Heart right ventricle (tissue), 16 donors: ENCODE data around the gene FOXC2. TPM values are rescaled to one million over a fixed set of nuclear protein-coding genes. Genes with fewer than 3 reads are reported as not detected.

ENCODE experiments used
- ATAC-seq, 8 donors: fragments of 200-7000 bp; cut with Tn5 transposase; one replicate each; pipeline ENCODE4 v1.9.1; 2020; ENCODE audit warnings: mild to moderate bottlenecking in 8 of 8, moderate library complexity in 8 of 8, moderate number of reproducible peaks in 1 of 8
- DNase-seq, 2 donors: peaks; one replicate each; pipeline ENCODE4 v3.0.0-alpha.2; 2020
- H3K27ac ChIP-seq, 10 donors: fragments of 200-600 bp; sonication (generic) in 2 of 10; one replicate each; pipeline versions ENCODE4 v1.5.0 to v1.8.0; 2020 to 2022; ENCODE audit warnings: mild to moderate bottlenecking in 3 of 10
- H3K27me3 ChIP-seq, 7 donors: fragments of 200-600 bp; one replicate each; pipeline ENCODE4 v1.8.0; 2021 to 2022; ENCODE audit warnings: mild to moderate bottlenecking in 2 of 7
- H3K36me3 ChIP-seq, 9 donors: fragments of 200-600 bp; sonication (generic) in 1 of 9; one replicate each; pipeline versions ENCODE4 v1.5.0 to v1.8.0; 2020 to 2022; ENCODE audit warnings: mild to moderate bottlenecking in 2 of 9
- H3K4me1 ChIP-seq, 9 donors: fragments of 200-600 bp; sonication (generic) in 1 of 9; one replicate each; pipeline versions ENCODE4 v1.5.0 to v1.8.0; 2020 to 2022; ENCODE audit warnings: mild to moderate bottlenecking in 4 of 9
- H3K4me3 ChIP-seq, 10 donors: fragments of 200-600 bp; sonication (generic) in 2 of 10; one replicate each; pipeline versions ENCODE4 v1.5.0 to v1.8.0; 2020 to 2022; ENCODE audit warnings: mild to moderate bottlenecking in 7 of 10, moderate library complexity in 2 of 10
- H3K9me3 ChIP-seq, 11 donors: fragments of 200-600 bp in 10 of 11; sonication (generic) in 2 of 11; one replicate each; pipeline versions ENCODE4 v1.5.0 to v1.8.0; 2013 to 2022; ENCODE audit warnings: mild to moderate bottlenecking in 2 of 11, control low read depth in 1 of 11, moderate library complexity in 1 of 11
- WGBS, 2 donors: extraction: QIAGEN DNeasy Blood & Tissue Kit; methylation state at CpG; one replicate each; pipeline ENCODE4 v1.1.7; 2013; ENCODE audit warnings: inconsistent platforms in 1 of 2; 5-methylcytosine and 5-hydroxymethylcytosine counted together
- intact Hi-C, 10 donors: fragments of 100-400 bp; cut with DNase I; formaldehyde crosslinking; loops; one replicate each; pipeline versions ENCODE4 v1.11.1 to v1.14.2; 2022
- polyA plus RNA-seq, 2 donors: library from polyadenylated mRNA; stranded (reverse); fragments of 200-250 nt; gene quantifications; one replicate each; pipeline ENCODE4 v1.2.3, GENCODE V29; 2013
- total RNA-seq, 10 donors: library from RNA; stranded (reverse); fragmentation: NEBNext Ultra II Directional in 3 of 10; extraction: Animal tissue kit (Norgen Biotek cat#: 25700) in 3 of 10; gene quantifications; one replicate each; pipeline versions ENCODE4 v1.2.1 to v1.2.4, GENCODE V29; 2021 to 2023
- TF ChIP-seq, protein P1 (sequence below), 9 donors: fragments of 200-600 bp; sonication (generic) in 2 of 9; IDR thresholded peaks; one replicate each; pipeline versions ENCODE4 v1.5.0 to v1.8.0; 2021 to 2022; ENCODE audit warnings: antibody characterized with exemption in 9 of 9, mild to moderate bottlenecking in 5 of 9, moderate library complexity in 1 of 9
- donor health status: Arrhythmogenic right ventricular cardiomyopathy.
- donor health status: ischemic (EF 13 %, LVEDD 7.1; RV severe dilation, severe dysfunction).
- donor health status: healthy with polysubstance abuse.
- donor health status: DM: no; HTN: yes; CAD: no.
- donor health status: DM: no; HTN: no; CAD: no.
- donor health status: ischemic (EF 25% LVEDD 6.9; RV normal size, moderate dysfunction).
- donor health status: ischemic (EF 25% LVEDD 5.7; RV mildly dilated, moderate dysfunction).
- donor health status: healthy.
- donor health status: DM: yes; HTN: yes; CAD: no.
- donor health status: Ischemic cardiomyopathy.
- donor health status: ischemic (EF 35%, LVEDD 5.7; RV mildly dilated, moderate dysfunction).
- donor health status: nonischemic (EF 11% LVEDD 7.7; RV severe dilation, severe dysfunction).
- donor health status: DM: yes; HTN: yes; CAD: no.
- donor health status: PGD.
- donor health status: ischemic (EF 29% LVEDD 5.4; RV normal size, mild dysfunction).
- donor health status: nonischemic (EF 23%, LVEDD 6.1; RV moderate dilation, normal function).

Gene FOXC2
- total and polyA plus RNA-seq, 12 donors = 0.66 to 2.2 (median 1.6) TPM

DNA sequence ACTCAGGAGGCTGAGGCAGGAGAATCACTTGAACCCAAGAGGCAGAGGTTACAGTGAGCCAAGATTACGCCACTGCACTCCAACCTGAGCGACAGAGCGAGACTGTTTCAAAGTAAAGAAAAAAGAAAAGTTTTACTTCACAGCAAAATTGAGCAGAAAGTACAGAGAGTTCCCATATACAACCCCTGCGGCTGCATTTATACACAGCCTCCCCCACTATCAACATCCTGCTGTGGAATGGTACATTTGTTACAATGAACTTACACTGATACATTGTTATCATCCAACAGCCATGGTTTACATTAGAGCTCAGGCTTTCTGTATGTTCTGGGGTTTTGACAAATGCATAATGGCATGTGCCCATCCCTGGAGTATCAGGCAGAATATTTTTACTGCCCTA is 9.0 kb upstream of the FOXC2 start:
- ATAC-seq (no peak), DNase-seq (no peak)
- intact Hi-C loops = no loop called here
- H3K27me3 ChIP-seq = peaks cover 0 to 40% (median 18%) of the 10 kb centered on the region in 7 donors
- TF ChIP-seq, protein P1, sequence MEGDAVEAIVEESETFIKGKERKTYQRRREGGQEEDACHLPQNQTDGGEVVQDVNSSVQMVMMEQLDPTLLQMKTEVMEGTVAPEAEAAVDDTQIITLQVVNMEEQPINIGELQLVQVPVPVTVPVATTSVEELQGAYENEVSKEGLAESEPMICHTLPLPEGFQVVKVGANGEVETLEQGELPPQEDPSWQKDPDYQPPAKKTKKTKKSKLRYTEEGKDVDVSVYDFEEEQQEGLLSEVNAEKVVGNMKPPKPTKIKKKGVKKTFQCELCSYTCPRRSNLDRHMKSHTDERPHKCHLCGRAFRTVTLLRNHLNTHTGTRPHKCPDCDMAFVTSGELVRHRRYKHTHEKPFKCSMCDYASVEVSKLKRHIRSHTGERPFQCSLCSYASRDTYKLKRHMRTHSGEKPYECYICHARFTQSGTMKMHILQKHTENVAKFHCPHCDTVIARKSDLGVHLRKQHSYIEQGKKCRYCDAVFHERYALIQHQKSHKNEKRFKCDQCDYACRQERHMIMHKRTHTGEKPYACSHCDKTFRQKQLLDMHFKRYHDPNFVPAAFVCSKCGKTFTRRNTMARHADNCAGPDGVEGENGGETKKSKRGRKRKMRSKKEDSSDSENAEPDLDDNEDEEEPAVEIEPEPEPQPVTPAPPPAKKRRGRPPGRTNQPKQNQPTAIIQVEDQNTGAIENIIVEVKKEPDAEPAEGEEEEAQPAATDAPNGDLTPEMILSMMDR (IDR thresholded peaks at IDR 0.05) = no peak
- H3K9me3 ChIP-seq = no peaks in the 10 kb centered on the region
- H3K27ac ChIP-seq = no peak overlapping the region
- H3K4me1 ChIP-seq = peaks cover 0 to 22% (median 12%) of the 10 kb centered on the region in 9 donors
- H3K36me3 ChIP-seq = no peaks in the 10 kb centered on the region
- 73 to 81% methylated on average over 4 of the region's 4 CpGs for WGBS, 2 donors
- no peak overlapping the region for H3K4me3 ChIP-seq

DNA sequence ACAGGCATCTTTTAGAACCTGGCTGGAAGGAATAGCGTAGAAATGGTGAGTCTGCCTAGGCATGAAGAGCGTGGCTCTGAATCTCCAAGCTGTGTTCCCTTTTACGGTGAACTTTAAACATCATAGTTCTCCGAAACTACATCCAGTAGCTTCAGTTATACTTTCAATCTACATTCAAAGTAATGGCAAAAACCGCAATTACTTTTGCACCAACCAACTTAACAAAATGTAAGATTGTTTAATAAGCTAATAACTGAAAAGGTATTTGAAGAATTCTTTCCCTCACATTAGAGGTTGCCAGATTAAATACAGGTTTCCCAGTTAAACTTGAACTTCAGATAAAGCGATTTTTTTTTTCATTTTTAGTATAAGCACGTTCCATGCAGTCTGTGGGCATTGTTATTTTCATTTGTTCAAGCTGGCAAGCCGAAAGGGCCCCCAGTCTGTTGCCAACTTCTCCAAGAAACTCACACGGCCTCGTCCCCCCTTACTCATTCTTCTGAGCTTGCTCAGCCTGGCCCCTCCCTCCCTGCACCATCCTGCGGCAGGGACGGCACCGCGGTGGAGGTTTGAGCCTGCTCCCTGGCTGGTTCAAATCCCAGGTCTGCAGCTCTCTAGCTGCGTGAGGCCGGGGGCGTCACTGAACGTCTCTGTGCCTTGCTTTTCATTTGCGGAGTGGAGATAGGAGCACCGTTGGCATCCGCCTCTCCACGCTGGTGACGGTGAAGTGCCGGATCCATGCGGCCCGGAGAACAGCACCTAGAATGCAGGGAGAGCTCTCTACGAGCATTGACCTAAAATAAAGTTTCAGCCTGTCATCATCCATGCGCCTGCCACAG is 8.1 kb upstream of the FOXC2 start:
- H3K27ac ChIP-seq = no peak overlapping the region
- DNase-seq (no peak), ATAC-seq (no peak)
- intact Hi-C loops = no loop called here
- TF ChIP-seq, protein P1 (IDR thresholded peaks at IDR 0.05) = no peak
- H3K9me3 ChIP-seq = no peaks in the 10 kb centered on the region
- no peaks in the 10 kb centered on the region for H3K36me3 ChIP-seq
- peaks cover 0 to 23% (median 12%) of the 10 kb centered on the region in 9 donors for H3K4me1 ChIP-seq
- 75 to 76% methylated on average over 28 of the region's 28 CpGs for WGBS, 2 donors
- H3K4me3 ChIP-seq = no peak overlapping the region
- peaks cover 0 to 49% (median 18%) of the 10 kb centered on the region in 7 donors for H3K27me3 ChIP-seq

DNA sequence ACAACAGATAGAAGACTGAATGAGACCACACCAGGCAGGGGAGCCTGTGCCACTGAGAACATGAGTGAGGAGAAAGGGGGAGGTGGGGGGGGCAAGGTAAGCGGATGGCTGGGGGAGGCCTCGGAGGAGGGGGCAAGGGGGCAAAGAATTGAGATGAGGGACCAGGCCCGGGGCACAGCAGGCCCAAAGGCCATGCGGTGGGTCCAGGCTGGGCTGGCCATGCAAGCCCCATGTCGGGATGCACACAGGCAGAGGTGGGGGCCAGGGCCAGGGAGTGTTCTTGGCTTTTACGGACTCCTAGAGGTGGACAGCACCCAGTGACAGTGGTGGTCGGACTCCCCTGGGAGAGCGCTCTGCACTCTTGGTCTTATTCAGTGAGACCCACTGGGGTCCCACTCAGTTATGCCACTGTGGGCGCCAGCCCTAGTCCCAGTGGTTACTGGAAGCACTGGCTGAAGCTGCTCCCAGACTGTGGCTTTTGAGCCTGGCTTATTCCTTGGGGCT is 6.8 kb upstream of the FOXC2 start:
- WGBS, 2 donors = 84 to 97% methylated on average over 9 of the region's 9 CpGs
- intact Hi-C loops = loop anchor here in 6 of 10 donors (5.0 to 10.0 kb wide), 6 partner anchors 275 to 825 kb away; partner anchors contain the start of gene FBXO31 (in 1 of the 6)
- Histone ChIP-seq H3K9me3 (no peaks in the 10 kb centered on the region), H3K36me3 (no peaks in the 10 kb centered on the region), H3K27me3 (peaks cover 0 to 61% (median 28%) of the 10 kb centered on the region in 7 donors), H3K27ac (no peak overlapping the region), H3K4me3 (no peak overlapping the region), H3K4me1 (peaks cover 0 to 20% (median 10%) of the 10 kb centered on the region in 9 donors)
- TF ChIP-seq, protein P1 (IDR thresholded peaks at IDR 0.05) = no peak
- ATAC-seq = no peak
- no peak for DNase-seq

DNA sequence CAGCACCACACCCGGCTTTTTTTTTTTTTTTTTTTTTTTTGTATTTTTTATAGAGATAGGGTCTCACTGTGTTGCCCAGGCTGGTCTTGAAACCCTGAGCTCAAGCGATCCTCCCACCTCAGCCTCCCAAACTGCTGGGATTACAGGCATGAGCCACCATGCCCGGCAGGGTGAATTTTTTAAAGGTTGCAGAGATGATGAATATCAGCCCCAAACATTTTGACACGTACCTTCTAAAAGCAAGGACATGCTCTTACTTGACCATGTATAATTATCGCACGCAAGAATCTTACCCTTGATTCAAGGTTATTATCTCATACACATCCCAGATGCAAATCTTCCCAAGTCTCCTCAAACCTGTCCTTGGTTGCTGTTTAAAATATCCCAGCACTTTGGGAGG is 4.3 kb upstream of the FOXC2 start:
- no peak for ATAC-seq

More for the DNA sequence above, 4.3 kb upstream of the FOXC2 start:
- Histone ChIP-seq H3K4me1 (peaks cover 0 to 26% (median 11%) of the 10 kb centered on the region in 9 donors), H3K27ac (no peak overlapping the region), H3K9me3 (no peaks in the 10 kb centered on the region), H3K27me3 (peaks cover 9 to 86% (median 52%) of the 10 kb centered on the region in 7 donors), H3K4me3 (no peak overlapping the region), H3K36me3 (no peaks in the 10 kb centered on the region)
- intact Hi-C loops = loop anchor here in 9 of 10 donors (2.0 to 10.0 kb wide), 9 partner anchors 272 to 822 kb away; partner anchors contain the start of gene FBXO31 (in 1 of the 9)
- DNase-seq = no peak
- TF ChIP-seq, protein P1 (IDR thresholded peaks at IDR 0.05) = no peak
- 80 to 89% methylated on average over 6 of the region's 6 CpGs for WGBS, 2 donors
